ENCODE data around the gene HBE1.

DNA sequence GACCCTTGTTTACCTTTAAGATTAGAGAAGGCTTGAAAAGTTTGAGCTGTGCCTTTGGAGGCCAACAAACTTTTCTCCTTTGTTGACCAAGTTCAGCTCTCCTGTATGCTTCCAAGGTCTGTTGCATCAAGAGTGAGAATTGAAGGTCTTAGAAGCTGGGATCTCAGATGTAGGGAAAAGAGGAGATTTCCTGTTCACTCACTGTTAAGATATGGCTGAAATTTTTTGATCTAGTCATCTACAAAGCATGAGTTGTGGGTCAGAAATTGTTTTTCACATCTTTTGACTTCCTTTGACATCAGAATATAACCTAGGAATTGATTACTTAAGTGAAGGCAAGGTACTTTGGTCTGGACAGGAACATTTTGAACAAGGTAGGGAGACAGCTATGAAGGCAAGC, 20.0 kb upstream of the HBE1 start:
- TF ChIP-seq, protein P1, sequence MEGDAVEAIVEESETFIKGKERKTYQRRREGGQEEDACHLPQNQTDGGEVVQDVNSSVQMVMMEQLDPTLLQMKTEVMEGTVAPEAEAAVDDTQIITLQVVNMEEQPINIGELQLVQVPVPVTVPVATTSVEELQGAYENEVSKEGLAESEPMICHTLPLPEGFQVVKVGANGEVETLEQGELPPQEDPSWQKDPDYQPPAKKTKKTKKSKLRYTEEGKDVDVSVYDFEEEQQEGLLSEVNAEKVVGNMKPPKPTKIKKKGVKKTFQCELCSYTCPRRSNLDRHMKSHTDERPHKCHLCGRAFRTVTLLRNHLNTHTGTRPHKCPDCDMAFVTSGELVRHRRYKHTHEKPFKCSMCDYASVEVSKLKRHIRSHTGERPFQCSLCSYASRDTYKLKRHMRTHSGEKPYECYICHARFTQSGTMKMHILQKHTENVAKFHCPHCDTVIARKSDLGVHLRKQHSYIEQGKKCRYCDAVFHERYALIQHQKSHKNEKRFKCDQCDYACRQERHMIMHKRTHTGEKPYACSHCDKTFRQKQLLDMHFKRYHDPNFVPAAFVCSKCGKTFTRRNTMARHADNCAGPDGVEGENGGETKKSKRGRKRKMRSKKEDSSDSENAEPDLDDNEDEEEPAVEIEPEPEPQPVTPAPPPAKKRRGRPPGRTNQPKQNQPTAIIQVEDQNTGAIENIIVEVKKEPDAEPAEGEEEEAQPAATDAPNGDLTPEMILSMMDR (IDR thresholded peaks at IDR 0.05) = no peak
- TF ChIP-seq POLR2A (IDR thresholded peaks at IDR 0.05) = no peak

Data from right lobe of liver (tissue), 4 donors.